Stomach (tissue), 4 donors: ENCODE measurements around the gene ASL.

Experiments
- POLR2A ChIP-seq, 4 donors: fragments of 450-650 bp; IDR thresholded peaks; one replicate each; pipeline ENCODE4 v1.6.1; 2016; ENCODE audit warnings: antibody characterized with exemption in 4 of 4, control low read depth in 2 of 4, mild to moderate bottlenecking in 1 of 4, moderate library complexity in 1 of 4
- POLR2AphosphoS5 ChIP-seq, 3 donors: sonication (generic); formaldehyde crosslinking; IDR thresholded peaks; one replicate each; pipeline ENCODE4 v1.6.1; 2016; ENCODE audit warnings: antibody characterized with exemption in 3 of 3
- TF ChIP-seq, protein P1 (sequence below), 7 experiments: fragments of 450-650 bp in 4 of 7; fragments of 200-600 bp in 3 of 7; sonication (generic) in 3 of 7; IDR thresholded peaks; one replicate each; pipeline ENCODE4 v1.5.1; 2016 to 2019; ENCODE audit warnings: antibody characterized with exemption in 7 of 7, control low read depth in 2 of 7, mild to moderate bottlenecking in 1 of 7

DNA sequence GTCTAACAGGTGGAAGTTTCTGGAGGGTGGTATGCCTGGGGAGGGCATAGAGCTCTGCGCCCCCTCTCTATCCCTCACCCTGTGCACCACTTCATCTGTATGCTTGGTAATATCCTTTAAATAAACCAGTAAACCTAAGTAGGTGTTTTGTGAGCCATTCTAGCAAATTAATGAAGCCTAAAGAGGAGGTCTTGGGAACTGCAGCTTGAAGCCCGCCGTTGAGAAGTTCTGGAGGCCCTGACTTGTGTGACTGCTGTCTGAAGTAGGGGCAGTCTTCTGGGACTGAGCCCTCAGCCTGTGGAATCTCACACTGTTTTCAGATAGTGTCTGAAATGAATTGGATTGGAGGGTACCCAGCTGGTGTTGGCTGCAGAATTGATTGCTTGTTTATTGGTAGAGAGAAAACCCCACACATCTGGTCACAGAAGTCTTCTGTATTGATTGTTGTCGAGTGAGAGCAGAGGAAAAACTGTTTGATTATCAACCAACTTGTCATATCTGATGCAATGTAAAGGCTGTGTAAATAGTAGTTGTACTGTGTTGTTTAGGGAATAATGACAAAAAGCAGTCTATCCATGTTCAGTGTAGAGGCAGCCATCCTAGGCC lies 43.7 kb downstream of the ASL start:
- TF ChIP-seq, protein P1, sequence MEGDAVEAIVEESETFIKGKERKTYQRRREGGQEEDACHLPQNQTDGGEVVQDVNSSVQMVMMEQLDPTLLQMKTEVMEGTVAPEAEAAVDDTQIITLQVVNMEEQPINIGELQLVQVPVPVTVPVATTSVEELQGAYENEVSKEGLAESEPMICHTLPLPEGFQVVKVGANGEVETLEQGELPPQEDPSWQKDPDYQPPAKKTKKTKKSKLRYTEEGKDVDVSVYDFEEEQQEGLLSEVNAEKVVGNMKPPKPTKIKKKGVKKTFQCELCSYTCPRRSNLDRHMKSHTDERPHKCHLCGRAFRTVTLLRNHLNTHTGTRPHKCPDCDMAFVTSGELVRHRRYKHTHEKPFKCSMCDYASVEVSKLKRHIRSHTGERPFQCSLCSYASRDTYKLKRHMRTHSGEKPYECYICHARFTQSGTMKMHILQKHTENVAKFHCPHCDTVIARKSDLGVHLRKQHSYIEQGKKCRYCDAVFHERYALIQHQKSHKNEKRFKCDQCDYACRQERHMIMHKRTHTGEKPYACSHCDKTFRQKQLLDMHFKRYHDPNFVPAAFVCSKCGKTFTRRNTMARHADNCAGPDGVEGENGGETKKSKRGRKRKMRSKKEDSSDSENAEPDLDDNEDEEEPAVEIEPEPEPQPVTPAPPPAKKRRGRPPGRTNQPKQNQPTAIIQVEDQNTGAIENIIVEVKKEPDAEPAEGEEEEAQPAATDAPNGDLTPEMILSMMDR (IDR thresholded peaks at IDR 0.05), result no peak
- TF ChIP-seq POLR2AphosphoS5 (IDR thresholded peaks at IDR 0.05), result no peak
- no peak for TF ChIP-seq POLR2A (IDR thresholded peaks at IDR 0.05)
